Adrenal gland (tissue), 5 donors: ENCODE measurements around the gene MARK1.
"Not testable (repeated sequence)": the region's sequence is repeated elsewhere in the genome, so short reads cannot be mapped to it uniquely, and the experiment has no call there.

Experiments used
- CTCF ChIP-seq, 6 experiments: fragments of 450-650 bp in 4 of 6; fragments of 200-600 bp in 2 of 6; sonication (generic) in 1 of 6; IDR thresholded peaks; 1 replicate in 5 of 6; 2 replicates in 1 of 6; pipeline versions ENCODE4 v1.5.1 to v1.8.0; 2016 to 2021; ENCODE audit warnings: antibody characterized with exemption in 6 of 6, mild to moderate bottlenecking in 2 of 6, moderate library complexity in 1 of 6
- POLR2A ChIP-seq, 2 donors: fragments of 450-650 bp; IDR thresholded peaks; one replicate each; pipeline ENCODE4 v1.6.1; 2017; ENCODE audit warnings: antibody characterized with exemption in 2 of 2, mild to moderate bottlenecking in 2 of 2, moderate library complexity in 1 of 2
- donor health status: DM: no; HTN: no; CAD: no.

- TF ChIP-seq CTCF, POLR2A (IDR thresholded peaks at IDR 0.05): not testable (repeated sequence)
Measured at GRCh38 chr1:220683716-220684115, 155.8 kb downstream of the MARK1 start.
